OCI-LY1 (cell line): Measurements from ENCODE around the gene PREX1.

Experiments
- CTCF ChIP-seq: fragments of 200-600 bp; sonication (generic), shearing (Covaris generic); IDR thresholded peaks from 2 replicates; pipeline ENCODE4 v1.5.1; 2017; ENCODE audit warnings: mild to moderate bottlenecking, antibody characterized with exemption, low read length, moderate library complexity, mixed read lengths
- EZH2 ChIP-seq: fragments of 200-600 bp; sonication (generic), shearing (Covaris generic); IDR thresholded peaks from 2 replicates; pipeline ENCODE4 v1.8.0; 2017; ENCODE audit warnings: borderline replicate concordance, mixed run types, mild to moderate bottlenecking, antibody characterized with exemption, low read length, moderate library complexity, mixed read lengths

- TF ChIP-seq CTCF (no peak), EZH2 (no peak)
Measured at GRCh38 chr20:48610996-48611395, 216.8 kb downstream of the PREX1 start.
